Esophagus squamous epithelium (tissue), 4 donors: ENCODE data around the gene GALNT2.

Source experiments
- CTCF ChIP-seq, 6 experiments: fragments of 450-650 bp in 4 of 6; fragments of 200-600 bp in 2 of 6; sonication (generic) in 2 of 6; IDR thresholded peaks; one replicate each; pipeline ENCODE4 v1.5.1; 2016 to 2019; ENCODE audit warnings: antibody characterized with exemption in 6 of 6, mild to moderate bottlenecking in 4 of 6, moderate library complexity in 4 of 6
- POLR2A ChIP-seq, 4 donors: fragments of 450-650 bp; IDR thresholded peaks; one replicate each; pipeline ENCODE4 v1.6.1; 2017; ENCODE audit warnings: antibody characterized with exemption in 4 of 4, mild to moderate bottlenecking in 4 of 4, moderate library complexity in 3 of 4

- TF ChIP-seq CTCF (IDR thresholded peaks at IDR 0.05) (no peak), POLR2A (IDR thresholded peaks at IDR 0.05) (no peak)
Measured at GRCh38 chr1:230215529-230215928, 148.5 kb downstream of the GALNT2 start.
